Karpas-422 (cell line): ENCODE data around the gene CST2. TPM values are rescaled to one million over a fixed set of nuclear protein-coding genes. Genes with fewer than 3 reads are reported as not detected.

Experiments used
- DNase-seq: peaks from one replicate; pipeline ENCODE4 v3.0.0-alpha.2; 2015
- H2AFZ ChIP-seq: fragments of 200-600 bp; sonication (generic); 2 replicates; pipeline ENCODE4 v1.6.1; 2014; ENCODE audit warnings: antibody characterized with exemption, low read length, mixed read lengths
- H3K27ac ChIP-seq: fragments of 200-600 bp; sonication (generic); 2 replicates; pipeline ENCODE4 v1.5.1; 2014; ENCODE audit warnings: mild to moderate bottlenecking, low read length, moderate library complexity
- H3K27me3 ChIP-seq: fragments of 200-600 bp; sonication (generic); 2 replicates; pipeline ENCODE4 v1.6.1; 2014; ENCODE audit warnings: low read length, mixed read lengths
- H3K36me3 ChIP-seq: fragments of 200-600 bp; sonication (generic); 2 replicates; pipeline ENCODE4 v1.6.1; 2014; ENCODE audit warnings: low read length, mixed read lengths; ENCODE audit not compliant: insufficient read depth
- H3K4me1 ChIP-seq: fragments of 200-600 bp; sonication (generic); 2 replicates; pipeline ENCODE4 v1.6.1; 2014; ENCODE audit warnings: mild to moderate bottlenecking, low read length, mixed read lengths
- H3K4me2 ChIP-seq: fragments of 200-600 bp; sonication (generic); 2 replicates; pipeline ENCODE4 v1.6.1; 2014; ENCODE audit warnings: low read length, low read depth, mild to moderate bottlenecking; ENCODE audit not compliant: poor library complexity, severe bottlenecking
- H3K4me3 ChIP-seq: fragments of 200-600 bp; sonication (generic); 2 replicates; pipeline ENCODE4 v1.5.1; 2014; ENCODE audit warnings: mild to moderate bottlenecking, antibody characterized with exemption, low read length, mixed read lengths
- H3K79me2 ChIP-seq: fragments of 200-600 bp; sonication (generic); 2 replicates; pipeline ENCODE4 v1.6.1; 2014; ENCODE audit warnings: mild to moderate bottlenecking, low read length, mixed read lengths
- H3K9ac ChIP-seq: fragments of 200-600 bp; sonication (generic); 2 replicates; pipeline ENCODE4 v1.6.0; 2014; ENCODE audit warnings: low read length
- H3K9me2 ChIP-seq: fragments of 200-600 bp; sonication (generic), shearing (Covaris generic); replicated peaks from 2 replicates; pipeline ENCODE4 v1.6.0; 2014; ENCODE audit warnings: mild to moderate bottlenecking, low read length, moderate library complexity; ENCODE audit not compliant: insufficient read depth
- H3K9me3 ChIP-seq: fragments of 300-700, 200-600 bp; sonication (generic); 2 replicates; pipeline ENCODE4 v1.6.1; 2014; ENCODE audit warnings: low read length, mixed read lengths
- H4K20me1 ChIP-seq: fragments of 200-600 bp; sonication (generic); 2 replicates; pipeline ENCODE4 v1.6.1; 2014; ENCODE audit warnings: mild to moderate bottlenecking, antibody characterized with exemption, low read length, low read depth; ENCODE audit not compliant: insufficient read depth
- total RNA-seq: library from RNA; depleted of rRNA; stranded (reverse); fragments of >200 nt; shearing (Covaris generic); gene quantifications from 2 replicates; pipeline ENCODE4 v1.2.3, GENCODE V29; 2014; ENCODE audit warnings: low replicate concordance; rRNA removed

Gene CST2, protein sequence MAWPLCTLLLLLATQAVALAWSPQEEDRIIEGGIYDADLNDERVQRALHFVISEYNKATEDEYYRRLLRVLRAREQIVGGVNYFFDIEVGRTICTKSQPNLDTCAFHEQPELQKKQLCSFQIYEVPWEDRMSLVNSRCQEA
- total RNA-seq = not detected in 2 replicates

DNA sequence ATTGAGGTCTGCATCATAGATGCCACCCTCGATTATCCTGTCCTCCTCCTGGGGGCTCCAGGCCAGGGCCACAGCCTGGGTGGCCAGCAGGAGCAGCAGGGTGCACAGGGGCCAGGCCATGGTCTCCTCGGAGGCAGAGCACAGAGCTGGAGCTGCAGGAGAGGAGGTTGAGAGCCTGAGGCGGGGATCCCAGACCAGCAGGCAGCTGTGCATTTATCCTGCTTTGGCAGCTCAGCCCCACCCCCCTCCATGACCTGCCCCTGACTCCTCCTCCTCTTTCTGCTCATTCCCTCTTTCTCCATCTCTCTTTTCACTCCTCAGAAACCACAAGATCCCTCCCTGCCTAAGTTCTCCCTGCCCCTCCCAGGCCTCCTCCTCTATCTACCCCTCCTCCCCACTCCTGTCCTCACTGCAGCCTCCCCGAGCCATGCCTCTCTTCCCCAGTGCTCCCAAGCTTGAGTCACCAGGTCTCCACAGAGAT is at the start of gene CST2:
Gene CST2, minus strand, starts transcription at position 189 of the 481 bp plus-strand sequence. Its CDS starts 69 bp downstream, at position 120.
- no peaks in the 10 kb centered on the region for H3K9me3 ChIP-seq

DNA sequence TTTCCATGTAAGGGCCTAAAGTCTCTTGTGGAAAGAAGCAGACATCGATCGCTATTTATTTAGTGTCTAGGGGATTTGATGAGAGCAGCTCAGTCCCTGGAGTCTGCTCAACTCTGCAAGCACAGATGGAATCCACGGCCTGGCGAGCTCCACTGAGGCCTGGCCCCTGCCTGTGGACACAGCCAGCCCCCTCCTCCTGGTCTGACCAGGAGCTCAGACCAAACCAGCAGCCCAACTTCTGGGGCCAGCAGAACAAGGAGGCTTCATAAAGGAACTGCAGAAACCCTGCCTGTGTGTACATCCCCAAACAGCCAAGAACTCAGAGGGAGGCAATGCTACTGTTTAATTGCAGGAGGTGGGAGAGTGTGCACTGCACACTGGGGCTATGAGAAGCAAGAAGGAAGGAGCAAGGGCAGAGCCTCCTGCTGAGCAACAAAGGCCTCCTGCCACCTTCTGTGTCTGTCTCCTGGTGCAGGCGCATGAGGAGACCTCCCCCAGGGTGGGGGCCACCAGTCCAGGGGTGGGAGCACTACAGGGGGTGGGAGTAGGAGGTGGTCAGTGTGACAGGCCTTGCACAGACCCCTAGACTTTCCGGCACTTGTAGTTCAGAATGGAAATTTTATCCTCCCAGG is 49.2 kb upstream of the CST2 start:
- Histone ChIP-seq H2AFZ (no peak overlapping the region), H3K4me3 (no peak overlapping the region), H3K9me2 (no peaks in the 10 kb centered on the region), H3K9ac (no peak overlapping the region), H3K4me2 (no peak overlapping the region), H3K36me3 (no peaks in the 10 kb centered on the region), H3K27ac (no peak overlapping the region), H3K9me3 (no peaks in the 10 kb centered on the region), H3K4me1 (no peaks in the 10 kb centered on the region), H3K27me3 (no peaks in the 10 kb centered on the region), H3K79me2 (no peaks in the 10 kb centered on the region), H4K20me1 (no peaks in the 10 kb centered on the region)
- DNase-seq = no peak

More for the DNA sequence above, at the start of gene CST2:
- H3K9ac ChIP-seq = no peak within 1 kb of the TSS
- H3K27me3 ChIP-seq = no peaks in the 10 kb centered on the region
- no peak within 1 kb of the TSS for H3K27ac ChIP-seq
- no peaks in the 10 kb centered on the region for H3K79me2 ChIP-seq
- no peak within 1 kb of the TSS for H3K4me2 ChIP-seq
- H2AFZ ChIP-seq = no peak within 1 kb of the TSS
- no peak within 1 kb of the TSS for H3K4me3 ChIP-seq
- H4K20me1 ChIP-seq = no peaks in the 10 kb centered on the region
- H3K9me2 ChIP-seq = no peaks in the 10 kb centered on the region
- DNase-seq = no peak
- H3K36me3 ChIP-seq = no peaks in the 10 kb centered on the region
- H3K4me1 ChIP-seq = no peaks in the 10 kb centered on the region

DNA sequence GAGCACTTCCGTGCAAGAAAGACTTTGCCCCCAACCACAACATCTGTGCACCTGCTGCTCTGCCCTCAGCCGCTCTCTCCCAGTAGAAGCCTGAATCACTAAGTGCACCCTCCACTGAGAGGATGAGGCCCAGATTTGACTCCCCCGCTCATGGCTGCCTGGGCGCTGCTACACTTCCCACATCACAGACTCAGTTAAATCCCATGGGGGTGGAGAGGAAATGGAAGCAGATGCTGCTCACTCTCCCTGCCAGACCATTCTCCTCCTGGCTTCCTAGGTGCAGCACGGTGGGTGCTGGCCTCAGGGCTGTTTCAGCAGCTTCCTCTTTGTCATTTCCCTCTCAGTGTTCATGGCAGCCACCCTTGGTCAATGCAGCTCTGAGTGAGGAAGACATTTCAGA is 48.2 kb upstream of the CST2 start:
- Histone ChIP-seq H3K4me3 (no peak overlapping the region), H3K4me2 (no peak overlapping the region), H3K36me3 (no peaks in the 10 kb centered on the region), H3K9me2 (no peaks in the 10 kb centered on the region), H4K20me1 (no peaks in the 10 kb centered on the region), H3K9ac (no peak overlapping the region), H3K9me3 (no peaks in the 10 kb centered on the region), H3K27ac (no peak overlapping the region), H2AFZ (no peak overlapping the region), H3K79me2 (no peaks in the 10 kb centered on the region), H3K27me3 (no peaks in the 10 kb centered on the region), H3K4me1 (no peaks in the 10 kb centered on the region)
- no peak for DNase-seq

DNA sequence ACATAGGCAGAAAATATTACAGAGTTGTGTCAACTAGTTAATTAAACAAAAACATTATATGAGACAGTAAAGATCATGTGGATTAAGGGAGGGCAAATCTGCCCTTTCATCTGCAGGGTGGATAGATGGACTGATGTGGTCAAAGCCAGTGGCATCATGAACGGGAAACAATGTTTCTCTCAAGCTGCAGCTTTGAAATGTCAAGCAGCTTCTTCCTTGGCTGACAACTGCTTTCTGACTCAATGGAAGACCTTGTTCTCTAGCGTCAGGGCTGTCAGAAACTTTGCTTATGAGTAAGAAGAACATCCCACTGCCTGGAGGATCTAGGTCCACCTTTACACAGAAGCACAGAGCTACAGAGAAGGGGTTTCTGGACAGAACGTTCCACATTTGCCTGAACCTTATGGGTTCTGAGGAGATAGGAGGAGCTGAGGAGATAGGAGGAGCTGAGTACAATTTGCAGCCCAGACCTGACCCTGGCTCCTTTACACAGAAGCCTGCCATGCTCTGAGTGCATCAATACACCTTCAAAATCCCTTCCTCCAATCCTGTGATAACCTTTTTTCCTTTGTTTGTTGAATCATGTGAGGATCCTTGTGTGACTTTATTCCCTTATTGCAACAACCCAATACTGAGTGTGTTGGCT is 47.0 kb upstream of the CST2 start:
- no peak overlapping the region for H3K4me2 ChIP-seq
- no peaks in the 10 kb centered on the region for H3K27me3 ChIP-seq
- H3K36me3 ChIP-seq = no peaks in the 10 kb centered on the region
- H3K9ac ChIP-seq = no peak overlapping the region
- no peaks in the 10 kb centered on the region for H3K9me3 ChIP-seq
- no peak overlapping the region for H3K4me3 ChIP-seq
- no peaks in the 10 kb centered on the region for H3K4me1 ChIP-seq
- H4K20me1 ChIP-seq = no peaks in the 10 kb centered on the region
- no peak overlapping the region for H3K27ac ChIP-seq
- H3K9me2 ChIP-seq = no peaks in the 10 kb centered on the region
- H3K79me2 ChIP-seq = no peaks in the 10 kb centered on the region
- DNase-seq = no peak
- no peak overlapping the region for H2AFZ ChIP-seq

DNA sequence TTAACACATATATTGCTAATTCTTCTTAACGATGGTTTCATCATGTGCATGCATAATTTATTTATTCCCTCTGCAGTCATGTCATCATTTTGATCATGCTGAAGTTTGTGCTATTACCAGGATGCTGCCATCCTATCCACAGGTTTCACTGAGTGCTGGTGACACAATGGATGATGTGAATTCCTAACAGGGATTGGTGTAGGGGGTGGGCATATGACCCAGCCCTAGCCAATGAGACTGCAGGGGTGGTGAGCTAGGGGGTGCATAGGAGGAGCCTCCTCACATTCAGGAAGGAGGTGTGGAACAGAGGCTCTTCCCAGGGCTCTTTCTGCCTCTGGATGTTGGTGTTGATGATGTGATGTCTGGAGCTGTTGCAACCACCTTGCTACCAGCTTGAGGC is 45.5 kb upstream of the CST2 start:
- no peak overlapping the region for H3K27ac ChIP-seq
- no peak overlapping the region for H2AFZ ChIP-seq
- no peaks in the 10 kb centered on the region for H4K20me1 ChIP-seq
- no peak overlapping the region for H3K4me2 ChIP-seq
- H3K9me3 ChIP-seq = no peaks in the 10 kb centered on the region
- no peak for DNase-seq
- no peak overlapping the region for H3K9ac ChIP-seq
- no peaks in the 10 kb centered on the region for H3K9me2 ChIP-seq
- H3K27me3 ChIP-seq = no peaks in the 10 kb centered on the region
- H3K4me1 ChIP-seq = no peaks in the 10 kb centered on the region
- no peak overlapping the region for H3K4me3 ChIP-seq
- H3K36me3 ChIP-seq = no peaks in the 10 kb centered on the region
- no peaks in the 10 kb centered on the region for H3K79me2 ChIP-seq

DNA sequence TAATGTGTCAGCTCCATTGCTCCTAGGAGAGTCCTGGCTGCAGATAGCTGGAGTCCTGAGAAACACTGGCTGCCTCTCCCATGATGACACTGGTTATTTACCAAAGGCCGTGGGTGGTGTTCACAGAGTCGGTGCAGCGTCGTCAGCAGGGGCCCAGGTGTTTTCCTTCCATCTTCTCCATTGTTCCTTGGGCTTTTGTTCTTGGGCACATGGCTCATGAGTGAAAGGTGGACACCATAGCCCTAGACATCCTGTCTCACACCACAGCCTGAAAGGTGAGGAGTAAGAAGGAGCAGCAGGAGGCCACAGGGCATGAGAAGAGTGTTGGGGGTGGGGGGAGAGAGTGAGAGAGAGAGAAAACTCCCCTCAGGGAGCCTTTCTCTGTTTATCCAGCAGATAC is 43.9 kb upstream of the CST2 start:
- no peak for DNase-seq
- Histone ChIP-seq H3K36me3 (no peaks in the 10 kb centered on the region), H3K79me2 (no peaks in the 10 kb centered on the region), H2AFZ (no peak overlapping the region), H3K4me3 (no peak overlapping the region), H3K4me2 (no peak overlapping the region), H3K27ac (no peak overlapping the region), H3K4me1 (no peaks in the 10 kb centered on the region), H3K9me2 (no peaks in the 10 kb centered on the region), H3K9me3 (no peaks in the 10 kb centered on the region), H4K20me1 (no peaks in the 10 kb centered on the region), H3K27me3 (no peaks in the 10 kb centered on the region), H3K9ac (no peak overlapping the region)

DNA sequence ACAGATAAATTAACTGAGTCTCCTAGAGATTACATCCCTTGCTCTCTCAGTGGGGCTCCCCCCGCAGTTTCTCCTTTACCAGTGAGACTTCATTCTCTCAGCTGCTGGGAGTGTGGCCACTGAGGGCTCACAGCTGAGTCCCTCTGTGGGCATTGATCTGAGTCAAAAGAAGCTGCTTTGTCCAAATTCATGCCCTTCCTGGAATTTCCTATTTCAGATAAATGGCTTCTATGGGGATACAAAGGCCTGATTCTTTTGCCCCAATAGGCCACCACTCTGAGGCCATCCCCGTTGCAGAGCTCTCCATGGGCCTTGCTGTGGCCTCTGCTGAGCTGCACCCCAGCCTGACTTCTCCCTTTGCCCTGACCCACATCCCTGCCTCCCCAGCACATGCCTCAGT is 43.0 kb upstream of the CST2 start:
- H3K4me2 ChIP-seq = no peak overlapping the region
- no peaks in the 10 kb centered on the region for H3K4me1 ChIP-seq
- no peaks in the 10 kb centered on the region for H3K9me3 ChIP-seq
- H3K9ac ChIP-seq = no peak overlapping the region
- H3K27me3 ChIP-seq = no peaks in the 10 kb centered on the region
- H4K20me1 ChIP-seq = no peaks in the 10 kb centered on the region
- H3K9me2 ChIP-seq = no peaks in the 10 kb centered on the region
- H3K36me3 ChIP-seq = no peaks in the 10 kb centered on the region
- no peak overlapping the region for H2AFZ ChIP-seq
- no peak for DNase-seq
- H3K79me2 ChIP-seq = no peaks in the 10 kb centered on the region
- no peak overlapping the region for H3K4me3 ChIP-seq
- H3K27ac ChIP-seq = no peak overlapping the region

DNA sequence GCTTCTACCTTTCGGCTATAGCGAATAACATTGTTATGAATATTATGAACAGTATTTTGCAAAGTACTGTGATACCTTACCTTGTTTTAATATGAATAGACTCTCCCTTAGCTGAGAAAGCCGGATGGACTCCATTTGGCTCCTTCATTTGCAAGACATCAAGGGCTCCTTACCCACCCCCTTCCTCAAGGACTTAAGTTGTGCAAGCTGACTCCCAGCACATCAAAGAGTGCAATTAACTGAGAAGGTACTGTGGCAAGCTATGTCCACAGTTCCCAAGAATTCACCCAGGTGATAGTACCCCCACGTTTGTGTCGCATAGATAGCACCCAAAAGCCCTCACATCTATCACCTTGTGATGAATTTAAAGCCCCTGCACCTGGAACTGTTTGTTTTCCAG is 41.8 kb upstream of the CST2 start:
- Histone ChIP-seq H2AFZ (no peak overlapping the region), H3K79me2 (no peaks in the 10 kb centered on the region), H3K27ac (no peak overlapping the region), H3K4me1 (no peaks in the 10 kb centered on the region), H4K20me1 (no peaks in the 10 kb centered on the region), H3K4me2 (no peak overlapping the region), H3K4me3 (no peak overlapping the region), H3K9me2 (no peaks in the 10 kb centered on the region), H3K9me3 (no peaks in the 10 kb centered on the region), H3K27me3 (no peaks in the 10 kb centered on the region), H3K9ac (no peak overlapping the region), H3K36me3 (no peaks in the 10 kb centered on the region)
- no peak for DNase-seq
